ENCODE data around the gene AATF. TPM values are rescaled to one million over a fixed set of nuclear protein-coding genes. Genes with fewer than 3 reads are reported as not detected.

AATF gene
- total RNA-seq, 6 experiments from 2014 or later, result 13.2 to 19.5 (median 16.7) TPM

DNA sequence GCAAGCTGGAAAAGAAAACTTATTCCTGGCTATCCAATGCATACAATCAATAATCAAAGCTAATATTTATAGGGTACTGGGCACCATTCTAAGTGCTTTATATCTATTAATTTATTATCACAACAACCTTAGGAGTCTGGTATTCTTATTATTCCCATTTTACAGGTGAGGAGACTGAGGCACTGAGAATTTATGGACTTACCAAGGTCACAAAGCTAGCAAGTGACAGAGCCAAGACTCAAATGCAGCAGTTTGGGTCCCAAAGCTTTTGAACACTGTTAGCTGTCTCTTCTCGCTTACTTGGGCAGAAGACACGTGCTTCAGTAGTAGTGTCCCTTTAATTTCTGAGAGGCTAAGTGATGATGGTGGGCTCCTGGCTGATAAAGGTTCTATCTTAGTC is 152.6 kb downstream of the AATF start:
- no peaks in the 10 kb centered on the region for H3K27me3 ChIP-seq
- intact Hi-C loops (cut with DNase I), result no loop called here
- no peak overlapping the region for H3K27ac ChIP-seq
- no peaks in the 10 kb centered on the region for H3K9me3 ChIP-seq
- ATAC-seq, result no peak
- no peak for DNase-seq
- H3K4me3 ChIP-seq, result no peak overlapping the region
- 100% methylated on average over 2 of the region's 2 CpGs for WGBS (ENCODE audit: insufficient coverage, low coverage, low lambda C conversion rate, missing lambda C conversion rate)
- TF ChIP-seq, protein P1, sequence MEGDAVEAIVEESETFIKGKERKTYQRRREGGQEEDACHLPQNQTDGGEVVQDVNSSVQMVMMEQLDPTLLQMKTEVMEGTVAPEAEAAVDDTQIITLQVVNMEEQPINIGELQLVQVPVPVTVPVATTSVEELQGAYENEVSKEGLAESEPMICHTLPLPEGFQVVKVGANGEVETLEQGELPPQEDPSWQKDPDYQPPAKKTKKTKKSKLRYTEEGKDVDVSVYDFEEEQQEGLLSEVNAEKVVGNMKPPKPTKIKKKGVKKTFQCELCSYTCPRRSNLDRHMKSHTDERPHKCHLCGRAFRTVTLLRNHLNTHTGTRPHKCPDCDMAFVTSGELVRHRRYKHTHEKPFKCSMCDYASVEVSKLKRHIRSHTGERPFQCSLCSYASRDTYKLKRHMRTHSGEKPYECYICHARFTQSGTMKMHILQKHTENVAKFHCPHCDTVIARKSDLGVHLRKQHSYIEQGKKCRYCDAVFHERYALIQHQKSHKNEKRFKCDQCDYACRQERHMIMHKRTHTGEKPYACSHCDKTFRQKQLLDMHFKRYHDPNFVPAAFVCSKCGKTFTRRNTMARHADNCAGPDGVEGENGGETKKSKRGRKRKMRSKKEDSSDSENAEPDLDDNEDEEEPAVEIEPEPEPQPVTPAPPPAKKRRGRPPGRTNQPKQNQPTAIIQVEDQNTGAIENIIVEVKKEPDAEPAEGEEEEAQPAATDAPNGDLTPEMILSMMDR (IDR thresholded peaks at IDR 0.05), result no peak
- TF ChIP-seq POLR2A (IDR thresholded peaks at IDR 0.05), result no peak
- H3K4me1 ChIP-seq, result no peaks in the 10 kb centered on the region
- peaks cover 0 to 52% (median 5%) of the 10 kb centered on the region in 4 donors for H3K36me3 ChIP-seq

DNA sequence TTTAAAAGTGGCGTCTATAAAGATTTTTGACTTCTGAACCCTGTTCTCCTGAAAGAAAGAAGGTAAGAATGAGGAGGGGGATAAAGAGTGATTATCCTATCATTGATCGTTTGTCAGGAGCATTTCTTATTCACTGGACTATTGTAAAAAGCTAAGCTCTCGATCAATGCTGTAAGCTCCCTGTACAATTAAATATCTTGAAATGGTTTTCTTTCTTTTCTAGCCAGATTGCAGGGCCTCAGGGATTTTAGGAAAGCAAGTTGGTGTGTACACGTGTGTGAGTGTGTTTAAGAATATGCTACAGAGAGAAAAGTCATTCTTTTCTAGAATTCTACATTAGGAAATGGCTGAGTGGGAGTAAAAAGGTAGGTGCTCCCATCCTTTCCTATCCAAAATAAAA is 154.5 kb downstream of the AATF start:
- DNase-seq, result no peak
- no peak overlapping the region for H3K27ac ChIP-seq
- TF ChIP-seq, protein P1 (IDR thresholded peaks at IDR 0.05), result no peak
- TF ChIP-seq POLR2A (IDR thresholded peaks at IDR 0.05), result no peak
- 100% methylated on average over 4 of the region's 4 CpGs for WGBS (ENCODE audit: insufficient coverage, low coverage, low lambda C conversion rate, missing lambda C conversion rate)
- H3K4me3 ChIP-seq, result no peak overlapping the region
- H3K4me1 ChIP-seq, result peaks cover 0 to 16% (median 3%) of the 10 kb centered on the region in 4 donors
- ATAC-seq, result no peak
- H3K36me3 ChIP-seq, result peaks cover 0 to 32% (median 0%) of the 10 kb centered on the region in 4 donors
- no peaks in the 10 kb centered on the region for H3K27me3 ChIP-seq
- intact Hi-C loops (cut with DNase I), result no loop called here
- H3K9me3 ChIP-seq, result no peaks in the 10 kb centered on the region

DNA sequence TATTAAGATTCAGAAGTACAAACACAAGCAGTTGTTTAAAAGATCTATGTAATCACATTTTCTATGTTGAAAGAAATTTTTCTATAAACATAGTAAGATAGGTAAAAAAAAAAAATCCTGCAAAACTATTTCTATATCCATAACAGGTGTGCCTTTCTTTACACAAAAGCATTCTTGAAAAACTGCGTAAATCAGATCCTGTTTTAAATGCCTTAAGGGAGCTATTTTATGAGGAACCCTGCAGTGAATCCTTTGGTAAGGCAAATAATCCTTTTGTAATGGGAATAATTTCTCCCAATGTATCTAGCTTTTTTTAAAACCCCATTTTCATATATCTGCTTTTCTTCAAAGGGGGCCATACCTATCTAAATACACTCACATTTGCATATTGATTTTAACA is 157.3 kb downstream of the AATF start:
- no peaks in the 10 kb centered on the region for H3K27me3 ChIP-seq
- TF ChIP-seq POLR2A (IDR thresholded peaks at IDR 0.05), result no peak
- TF ChIP-seq, protein P1 (IDR thresholded peaks at IDR 0.05), result no peak
- intact Hi-C loops (cut with DNase I), result no loop called here
- H3K9me3 ChIP-seq, result no peaks in the 10 kb centered on the region
- DNase-seq (no peak), ATAC-seq (no peak)
- H3K4me3 ChIP-seq, result no peak overlapping the region
- peaks cover 0 to 16% (median 3%) of the 10 kb centered on the region in 4 donors for H3K4me1 ChIP-seq
- 71% methylated on average over 1 of the region's 1 CpG for WGBS (ENCODE audit: insufficient coverage, low coverage, low lambda C conversion rate, missing lambda C conversion rate)
- no peak overlapping the region for H3K27ac ChIP-seq
- H3K36me3 ChIP-seq, result peaks cover 0 to 51% (median 0%) of the 10 kb centered on the region in 4 donors

Small RNAs within 50 kb of the gene (microRNA-seq; reads per million reads assigned to microRNA genes)
- 0 reads per million in 2 donors for gene MIR2909

Small RNAs within 50 kb of the gene (small RNA-seq; reads per million reads assigned to genes)
- gene AC243773.2 (0 reads per million in 2 experiments), gene MIR2909 (0 reads per million in 2 experiments)

Other genes starting within 250 kb of the AATF start
- gene LHX1, start 11.5 kb upstream of the AATF start, total RNA-seq, result not detected